Ovary (tissue), 3 donors: ENCODE measurements around the gene DAPK1.

Experiments used
- EP300 ChIP-seq: sonication (generic); formaldehyde crosslinking; IDR thresholded peaks from one replicate; pipeline ENCODE4 v1.6.1; 2017; ENCODE audit warnings: antibody characterized with exemption
- TF ChIP-seq, protein P1 (sequence below), 3 donors: fragments of 450-650 bp in 2 of 3; fragments of 200-600 bp in 1 of 3; IDR thresholded peaks; one replicate each; pipeline versions ENCODE4 v1.5.1 to v1.8.0; 2016 to 2022; ENCODE audit warnings: antibody characterized with exemption in 3 of 3, mild to moderate bottlenecking in 1 of 3
- donor health status: DM: no; HTN: no; CAD: no.

DNA sequence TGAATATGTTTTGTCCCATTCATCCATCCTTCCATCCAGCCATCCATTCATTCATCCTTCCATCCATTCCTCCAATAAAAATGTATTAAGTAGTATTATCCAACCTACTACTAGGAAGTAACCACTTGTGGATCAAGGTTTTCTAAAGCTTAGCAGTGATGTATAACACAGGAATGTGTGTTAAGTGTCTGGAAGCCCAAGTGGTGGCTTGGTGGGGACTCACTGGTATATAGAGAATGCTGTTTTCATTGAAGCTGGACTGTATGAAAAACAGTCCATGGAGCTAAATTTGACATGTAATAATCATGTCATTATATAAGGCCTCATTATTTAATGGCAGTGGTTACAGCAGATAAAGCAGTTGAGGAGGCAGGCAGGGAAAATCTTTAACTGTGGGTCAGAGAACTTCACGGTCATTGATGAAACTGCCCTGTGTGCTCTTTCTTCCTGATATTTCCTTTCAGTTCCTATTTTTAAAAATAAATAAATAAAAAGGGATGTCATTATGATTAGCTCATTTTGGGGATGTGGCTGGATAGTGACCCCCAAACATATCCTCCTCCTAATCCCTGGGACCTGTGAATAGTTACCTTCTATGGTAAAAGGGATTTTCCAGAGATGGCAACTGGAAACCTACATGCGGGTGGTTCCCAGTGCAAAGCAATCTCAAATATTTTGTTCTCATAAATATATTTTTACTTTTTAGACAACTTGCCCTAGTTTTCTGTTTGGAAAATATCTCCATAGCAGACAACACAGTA lies 82.3 kb downstream of the DAPK1 start:
- TF ChIP-seq, protein P1, sequence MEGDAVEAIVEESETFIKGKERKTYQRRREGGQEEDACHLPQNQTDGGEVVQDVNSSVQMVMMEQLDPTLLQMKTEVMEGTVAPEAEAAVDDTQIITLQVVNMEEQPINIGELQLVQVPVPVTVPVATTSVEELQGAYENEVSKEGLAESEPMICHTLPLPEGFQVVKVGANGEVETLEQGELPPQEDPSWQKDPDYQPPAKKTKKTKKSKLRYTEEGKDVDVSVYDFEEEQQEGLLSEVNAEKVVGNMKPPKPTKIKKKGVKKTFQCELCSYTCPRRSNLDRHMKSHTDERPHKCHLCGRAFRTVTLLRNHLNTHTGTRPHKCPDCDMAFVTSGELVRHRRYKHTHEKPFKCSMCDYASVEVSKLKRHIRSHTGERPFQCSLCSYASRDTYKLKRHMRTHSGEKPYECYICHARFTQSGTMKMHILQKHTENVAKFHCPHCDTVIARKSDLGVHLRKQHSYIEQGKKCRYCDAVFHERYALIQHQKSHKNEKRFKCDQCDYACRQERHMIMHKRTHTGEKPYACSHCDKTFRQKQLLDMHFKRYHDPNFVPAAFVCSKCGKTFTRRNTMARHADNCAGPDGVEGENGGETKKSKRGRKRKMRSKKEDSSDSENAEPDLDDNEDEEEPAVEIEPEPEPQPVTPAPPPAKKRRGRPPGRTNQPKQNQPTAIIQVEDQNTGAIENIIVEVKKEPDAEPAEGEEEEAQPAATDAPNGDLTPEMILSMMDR (IDR thresholded peaks at IDR 0.05), result no peak
- TF ChIP-seq EP300, result no peak
